Measurements from ENCODE around the gene DNAH17. TPM values are rescaled to one million over a fixed set of nuclear protein-coding genes. Genes with fewer than 3 reads are reported as not detected.

The DNAH17 gene
- total RNA-seq, 5 donors from 2014 or later (not counting 1 experiment from before 2014, with no cell fraction given) = 0.33 to 1.2 (median 1.1) TPM

DNA sequence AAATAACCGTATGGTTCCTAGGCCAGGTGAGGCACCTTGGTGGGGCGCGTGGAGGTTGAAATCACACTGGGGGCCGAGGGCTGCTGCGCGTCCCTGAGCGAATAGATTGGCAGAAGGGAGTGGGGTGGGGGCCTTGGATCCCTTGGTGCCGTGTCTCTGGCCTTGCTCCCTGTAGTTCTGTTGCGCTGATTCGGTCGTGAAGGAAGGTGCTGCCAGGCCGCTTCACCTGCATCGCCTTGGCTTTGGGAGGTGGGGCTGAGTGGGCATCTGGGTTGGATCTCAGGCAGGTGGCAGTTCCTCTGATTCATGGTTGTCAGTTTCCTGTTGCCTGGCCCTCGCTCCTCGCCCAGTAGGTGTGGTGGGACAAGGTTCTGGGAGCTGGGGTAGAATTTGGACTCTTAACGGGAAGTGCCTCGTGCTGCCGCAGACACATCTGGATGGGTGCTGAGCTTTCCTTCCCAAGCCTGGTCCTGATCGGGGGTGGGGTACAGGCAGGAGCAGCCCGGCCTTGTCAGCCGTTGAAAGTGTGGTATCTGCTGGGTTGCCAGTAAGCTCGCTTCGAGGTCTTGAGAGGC is 168.6 kb downstream of the DNAH17 start:
- DNase-seq (no peak), ATAC-seq (replicated peaks in 1 of 4) (no peak)
- H3K27ac Mint-ChIP-seq = peak overlapping the region; percentile 48 to 58
- ChIA-PET CTCF (no interaction called here), POLR2A (no interaction called here)
- H3K27ac ChIP-seq (ENCODE audit: low read length) = no peak overlapping the region
- H3K36me3 Mint-ChIP-seq = peaks cover 24% of the 10 kb centered on the region
- no peaks in the 10 kb centered on the region for H3K27me3 ChIP-seq (replicated peaks in 1 of 2; ENCODE audit: control insufficient read depth in 2 of 2, extremely low read depth in 1 of 2, insufficient read depth in 2 of 2, low read length in 1 of 2)
- H3K4me3 Mint-ChIP-seq = no peak overlapping the region
- no peaks in the 10 kb centered on the region for H3K27me3 Mint-ChIP-seq
- H3K9me3 Mint-ChIP-seq = no peaks in the 10 kb centered on the region
- H3K36me3 ChIP-seq (ENCODE audit: control insufficient read depth in 2 of 2, extremely low read depth in 1 of 2, insufficient read depth in 1 of 2, low read length in 1 of 2) = peaks cover 4 to 50% of the 10 kb centered on the region in 2 donors
- no peak overlapping the region for H3K4me3 ChIP-seq (ENCODE audit: control insufficient read depth in 1 of 2, extremely low read depth in 1 of 2, low read length in 1 of 2)
- peaks cover 2 to 41% of the 10 kb centered on the region in 2 experiments for H3K4me1 ChIP-seq (ENCODE audit: control insufficient read depth in 1 of 2, extremely low read depth in 1 of 2, insufficient read depth in 2 of 2, low read length in 2 of 2)
- WGBS (ENCODE audit: insufficient coverage) = 97% methylated on average over 21 of the region's 23 CpGs
- H3K4me1 Mint-ChIP-seq = peaks cover 41 to 53% (median 49%) of the 10 kb centered on the region in 3 donors
- H3K9me3 ChIP-seq = no peaks in the 10 kb centered on the region

DNA sequence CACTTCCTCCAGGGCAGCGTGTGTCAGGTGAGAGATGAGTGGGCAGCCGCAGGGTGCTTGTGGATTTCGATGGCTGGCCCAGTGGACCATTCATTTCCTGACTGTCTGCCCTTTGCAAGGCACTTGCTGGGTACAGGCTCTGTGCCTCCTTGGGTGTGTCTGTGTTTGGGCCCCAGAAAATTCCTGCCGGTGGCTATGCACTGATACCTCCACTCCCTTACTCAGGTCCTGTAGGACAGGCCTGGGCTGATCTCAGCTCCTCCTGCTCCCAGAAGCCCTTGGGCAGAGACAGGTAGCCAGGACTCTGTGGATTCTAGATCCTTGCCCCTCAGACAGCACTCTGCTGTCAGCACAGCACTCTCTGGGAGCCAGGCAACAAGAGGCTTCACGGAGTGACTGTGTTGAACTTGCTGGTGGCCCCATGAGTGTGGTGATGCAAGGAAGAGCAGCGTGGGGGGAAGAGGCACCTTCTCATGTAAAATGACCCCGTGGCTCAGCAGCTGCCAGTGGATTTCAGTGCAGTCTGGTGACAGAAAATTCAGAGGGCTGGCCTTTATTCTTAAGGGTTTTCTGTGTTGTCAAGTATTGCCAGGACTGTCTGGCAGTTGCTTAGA is 169.7 kb downstream of the DNAH17 start:
- peaks cover 9 to 53% of the 10 kb centered on the region in 2 donors for H3K36me3 ChIP-seq (ENCODE audit: control insufficient read depth in 2 of 2, extremely low read depth in 1 of 2, insufficient read depth in 1 of 2, low read length in 1 of 2)
- POLR2A ChIA-PET = no interaction called here
- Mint-ChIP-seq H3K27ac (peak overlapping the region in 1 of 2 donors; percentile 48), H3K36me3 (peaks cover 35% of the 10 kb centered on the region), H3K27me3 (no peaks in the 10 kb centered on the region), H3K4me3 (no peak overlapping the region), H3K9me3 (no peaks in the 10 kb centered on the region), H3K4me1 (peaks cover 30 to 42% (median 39%) of the 10 kb centered on the region in 3 donors)
- no peaks in the 10 kb centered on the region for H3K9me3 ChIP-seq
- no peak overlapping the region for H3K27ac ChIP-seq (ENCODE audit: low read length)
- no peak for DNase-seq
- ATAC-seq (replicated peaks in 1 of 4) = no peak
- WGBS (ENCODE audit: insufficient coverage) = 93% methylated on average over 4 of the region's 7 CpGs
- CTCF ChIA-PET = no interaction called here
- peaks cover 0 to 30% of the 10 kb centered on the region in 2 experiments for H3K4me1 ChIP-seq (ENCODE audit: control insufficient read depth in 1 of 2, extremely low read depth in 1 of 2, insufficient read depth in 2 of 2, low read length in 2 of 2)
- no peaks in the 10 kb centered on the region for H3K27me3 ChIP-seq (replicated peaks in 1 of 2; ENCODE audit: control insufficient read depth in 2 of 2, extremely low read depth in 1 of 2, insufficient read depth in 2 of 2, low read length in 1 of 2)
- H3K4me3 ChIP-seq (ENCODE audit: control insufficient read depth in 1 of 2, extremely low read depth in 1 of 2, low read length in 1 of 2) = no peak overlapping the region

DNA sequence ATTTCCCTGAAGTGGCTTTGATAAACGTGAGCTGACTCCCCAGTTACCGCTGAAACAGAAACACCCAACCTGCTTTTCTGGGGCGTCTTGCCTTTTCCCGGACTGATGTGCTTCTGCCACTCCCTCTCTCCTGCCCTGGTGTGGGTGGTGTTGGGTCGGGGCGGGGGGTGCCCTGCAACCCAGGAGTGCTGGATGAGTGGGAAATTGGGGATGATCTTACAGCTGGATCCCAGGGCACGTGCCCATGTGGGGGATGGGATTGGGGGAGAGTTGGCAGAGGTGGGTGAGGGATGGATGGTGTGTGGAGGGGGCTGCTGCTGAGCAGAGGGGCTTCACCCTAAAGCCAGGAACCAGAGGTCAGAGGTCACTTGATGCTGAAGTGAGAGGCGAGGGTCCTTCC is 170.3 kb downstream of the DNAH17 start:
- Mint-ChIP-seq H3K27ac (peak overlapping the region; percentile 19 to 39), H3K4me3 (no peak overlapping the region), H3K36me3 (peaks cover 38% of the 10 kb centered on the region), H3K9me3 (no peaks in the 10 kb centered on the region), H3K27me3 (no peaks in the 10 kb centered on the region), H3K4me1 (peaks cover 24 to 37% (median 33%) of the 10 kb centered on the region in 3 donors)
- no peak overlapping the region for H3K4me3 ChIP-seq (ENCODE audit: control insufficient read depth in 1 of 2, extremely low read depth in 1 of 2, low read length in 1 of 2)
- no peaks in the 10 kb centered on the region for H3K9me3 ChIP-seq
- WGBS (ENCODE audit: insufficient coverage) = 82% methylated on average over 6 of the region's 8 CpGs
- POLR2A ChIA-PET = no interaction called here
- peaks cover 9 to 52% of the 10 kb centered on the region in 2 donors for H3K36me3 ChIP-seq (ENCODE audit: control insufficient read depth in 2 of 2, extremely low read depth in 1 of 2, insufficient read depth in 1 of 2, low read length in 1 of 2)
- DNase-seq = no peak
- H3K27ac ChIP-seq (ENCODE audit: low read length) = no peak overlapping the region
- H3K27me3 ChIP-seq (replicated peaks in 1 of 2; ENCODE audit: control insufficient read depth in 2 of 2, extremely low read depth in 1 of 2, insufficient read depth in 2 of 2, low read length in 1 of 2) = no peaks in the 10 kb centered on the region
- CTCF ChIA-PET = no interaction called here
- peaks cover 0 to 24% of the 10 kb centered on the region in 2 experiments for H3K4me1 ChIP-seq (ENCODE audit: control insufficient read depth in 1 of 2, extremely low read depth in 1 of 2, insufficient read depth in 2 of 2, low read length in 2 of 2)
- ATAC-seq (replicated peaks in 1 of 4) = no peak

DNA sequence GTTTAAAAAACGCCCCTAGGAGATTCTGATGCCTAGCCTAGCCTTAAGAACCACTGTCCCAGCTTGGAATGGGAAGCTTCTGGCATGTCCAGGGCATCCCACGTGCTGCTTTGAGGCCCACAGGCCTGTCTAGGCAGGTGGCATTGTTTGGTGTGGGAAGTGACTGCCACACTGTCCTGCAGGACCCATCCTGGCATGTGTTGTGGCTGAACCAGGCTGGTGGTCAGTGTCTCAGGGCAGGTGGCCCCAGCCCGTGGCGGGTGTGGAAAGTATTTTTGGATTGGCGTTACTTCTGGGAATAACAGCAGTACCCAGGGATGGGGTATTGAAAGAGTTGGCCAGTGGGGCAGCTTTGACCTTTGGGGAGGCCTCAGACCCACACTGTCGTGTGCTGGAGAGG is 170.8 kb downstream of the DNAH17 start:
- H3K27me3 ChIP-seq (replicated peaks in 1 of 2; ENCODE audit: control insufficient read depth in 2 of 2, extremely low read depth in 1 of 2, insufficient read depth in 2 of 2, low read length in 1 of 2) = no peaks in the 10 kb centered on the region
- H3K4me3 ChIP-seq (ENCODE audit: control insufficient read depth in 1 of 2, extremely low read depth in 1 of 2, low read length in 1 of 2) = no peak overlapping the region
- CTCF ChIA-PET = no interaction called here
- Mint-ChIP-seq H3K27me3 (no peaks in the 10 kb centered on the region), H3K4me1 (peaks cover 24 to 34% (median 31%) of the 10 kb centered on the region in 3 donors), H3K9me3 (no peaks in the 10 kb centered on the region), H3K4me3 (no peak overlapping the region), H3K36me3 (peaks cover 42% of the 10 kb centered on the region), H3K27ac (peak overlapping the region in 1 of 2 donors; percentile 39)
- H3K9me3 ChIP-seq = no peaks in the 10 kb centered on the region
- DNase-seq = no peak
- peaks cover 9 to 57% of the 10 kb centered on the region in 2 donors for H3K36me3 ChIP-seq (ENCODE audit: control insufficient read depth in 2 of 2, extremely low read depth in 1 of 2, insufficient read depth in 1 of 2, low read length in 1 of 2)
- peaks cover 0 to 23% of the 10 kb centered on the region in 2 experiments for H3K4me1 ChIP-seq (ENCODE audit: control insufficient read depth in 1 of 2, extremely low read depth in 1 of 2, insufficient read depth in 2 of 2, low read length in 2 of 2)
- H3K27ac ChIP-seq (ENCODE audit: low read length) = no peak overlapping the region
- no peak for ATAC-seq (replicated peaks in 1 of 4)
- 96% methylated on average over 5 of the region's 6 CpGs for WGBS (ENCODE audit: insufficient coverage)
- POLR2A ChIA-PET = no interaction called here

DNA sequence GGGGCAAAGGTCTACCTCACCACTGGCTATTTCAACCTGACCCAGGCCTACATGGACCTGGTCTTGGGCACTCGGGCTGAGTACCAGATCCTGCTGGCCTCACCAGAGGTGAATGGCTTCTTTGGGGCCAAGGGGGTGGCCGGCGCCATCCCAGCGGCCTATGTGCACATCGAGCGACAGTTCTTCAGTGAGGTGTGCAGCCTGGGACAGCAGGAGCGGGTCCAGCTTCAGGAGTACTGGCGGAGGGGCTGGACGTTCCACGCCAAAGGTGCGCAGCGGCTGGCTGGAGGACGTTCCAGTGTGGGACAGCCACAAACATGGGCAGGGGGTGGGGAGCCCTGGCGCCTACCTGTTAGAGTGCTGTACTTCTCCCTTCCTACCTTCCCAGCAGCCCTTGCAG is 173.4 kb downstream of the DNAH17 start:
- peaks cover 10 to 79% of the 10 kb centered on the region in 2 donors for H3K36me3 ChIP-seq (ENCODE audit: control insufficient read depth in 2 of 2, extremely low read depth in 1 of 2, insufficient read depth in 1 of 2, low read length in 1 of 2)
- Mint-ChIP-seq H3K36me3 (peaks cover 55% of the 10 kb centered on the region), H3K4me3 (no peak overlapping the region), H3K27me3 (no peaks in the 10 kb centered on the region), H3K9me3 (no peaks in the 10 kb centered on the region), H3K27ac (no peak overlapping the region), H3K4me1 (peaks cover 13 to 23% (median 19%) of the 10 kb centered on the region in 3 donors)
- CTCF ChIA-PET = no interaction called here
- H3K4me1 ChIP-seq (ENCODE audit: control insufficient read depth in 1 of 2, extremely low read depth in 1 of 2, insufficient read depth in 2 of 2, low read length in 2 of 2) = peaks cover 0 to 16% of the 10 kb centered on the region in 2 experiments
- WGBS (ENCODE audit: insufficient coverage) = 80% methylated on average over 1 of the region's 14 CpGs
- no peaks in the 10 kb centered on the region for H3K27me3 ChIP-seq (replicated peaks in 1 of 2; ENCODE audit: control insufficient read depth in 2 of 2, extremely low read depth in 1 of 2, insufficient read depth in 2 of 2, low read length in 1 of 2)
- no peak for DNase-seq
- POLR2A ChIA-PET = no interaction called here
- no peak for ATAC-seq (replicated peaks in 1 of 4)
- H3K9me3 ChIP-seq = no peaks in the 10 kb centered on the region
- no peak overlapping the region for H3K4me3 ChIP-seq (ENCODE audit: control insufficient read depth in 1 of 2, extremely low read depth in 1 of 2, low read length in 1 of 2)
- no peak overlapping the region for H3K27ac ChIP-seq (ENCODE audit: low read length)

DNA sequence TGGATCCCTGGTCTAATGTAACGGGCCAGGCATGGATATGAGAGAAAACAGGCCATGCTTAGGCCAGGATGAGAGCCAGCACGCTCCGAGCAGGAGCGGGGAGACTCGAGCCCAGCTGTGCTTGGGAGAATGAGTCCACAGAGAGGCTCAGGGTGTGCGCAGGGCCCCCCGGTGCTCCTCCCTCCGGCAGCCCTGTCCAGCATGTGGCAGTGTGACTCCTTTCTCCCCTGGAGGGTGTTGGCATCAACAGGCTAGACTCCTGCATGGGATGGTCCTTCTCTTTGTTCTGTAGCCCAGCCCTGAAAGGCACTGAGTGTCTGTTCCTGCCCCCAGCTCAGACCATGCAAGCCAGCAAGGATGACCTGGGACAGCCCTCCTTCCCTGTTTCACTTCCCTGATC is 175.3 kb downstream of the DNAH17 start:
- 94% methylated on average over 4 of the region's 8 CpGs for WGBS (ENCODE audit: insufficient coverage)
- ChIA-PET CTCF (no interaction called here), POLR2A (no interaction called here)
- Histone ChIP-seq H3K27ac (ENCODE audit: low read length) (no peak overlapping the region), H3K27me3 (replicated peaks in 1 of 2; ENCODE audit: control insufficient read depth in 2 of 2, extremely low read depth in 1 of 2, insufficient read depth in 2 of 2, low read length in 1 of 2) (no peaks in the 10 kb centered on the region), H3K9me3 (no peaks in the 10 kb centered on the region), H3K4me3 (ENCODE audit: control insufficient read depth in 1 of 2, extremely low read depth in 1 of 2, low read length in 1 of 2) (no peak overlapping the region), H3K4me1 (ENCODE audit: control insufficient read depth in 1 of 2, extremely low read depth in 1 of 2, insufficient read depth in 2 of 2, low read length in 2 of 2) (peaks cover 0 to under 1% of the 10 kb centered on the region in 2 experiments), H3K36me3 (ENCODE audit: control insufficient read depth in 2 of 2, extremely low read depth in 1 of 2, insufficient read depth in 1 of 2, low read length in 1 of 2) (peaks cover 14 to 86% of the 10 kb centered on the region in 2 donors)
- no peak overlapping the region for H3K27ac Mint-ChIP-seq
- H3K9me3 Mint-ChIP-seq = no peaks in the 10 kb centered on the region
- no peaks in the 10 kb centered on the region for H3K27me3 Mint-ChIP-seq
- H3K4me3 Mint-ChIP-seq = no peak overlapping the region
- H3K36me3 Mint-ChIP-seq = peaks cover 68% of the 10 kb centered on the region
- H3K4me1 Mint-ChIP-seq = peaks cover 5 to 9% (median 7%) of the 10 kb centered on the region in 3 donors
- DNase-seq (no peak), ATAC-seq (replicated peaks in 1 of 4) (no peak)

Measured in T-cell (primary cell).